ENCODE results near the gene ATP1A2.

The ATP1A2 gene

GRCh38 chr1:160162931-160163330, 47.4 kb downstream of the ATP1A2 start:
- Histone ChIP-seq H3K27me3 (ENCODE audit: control insufficient read depth, insufficient read depth, low read length) (no peaks in the 10 kb centered on the region), H3K79me2 (no peaks in the 10 kb centered on the region), H2AFZ (no peak overlapping the region), H3K4me1 (no peaks in the 10 kb centered on the region), H3K4me2 (ENCODE audit: low read length) (no peak overlapping the region), H3K9me3 (ENCODE audit: control insufficient read depth, low read length) (no peaks in the 10 kb centered on the region), H3K27ac (no peak overlapping the region), H3K9ac (no peak overlapping the region), H3K36me3 (ENCODE audit: control insufficient read depth, insufficient read depth, low read length) (no peaks in the 10 kb centered on the region), H3K4me3 (ENCODE audit: low read depth, low read length) (no peak overlapping the region)
- no peak for TF ChIP-seq CTCF (IDR thresholded peaks at IDR 0.05)

- H3K79me2 ChIP-seq = no peaks in the 10 kb centered on the region
- peak; percentile 11 for TF ChIP-seq CTCF (IDR thresholded peaks at IDR 0.05)
- H3K4me2 ChIP-seq (ENCODE audit: low read length) = no peak overlapping the region
- no peaks in the 10 kb centered on the region for H3K36me3 ChIP-seq (ENCODE audit: control insufficient read depth, insufficient read depth, low read length)
- H3K4me3 ChIP-seq (ENCODE audit: low read depth, low read length) = no peak overlapping the region
- no peaks in the 10 kb centered on the region for H3K9me3 ChIP-seq (ENCODE audit: control insufficient read depth, low read length)
- H3K27me3 ChIP-seq (ENCODE audit: control insufficient read depth, insufficient read depth, low read length) = no peaks in the 10 kb centered on the region
- no peaks in the 10 kb centered on the region for H3K4me1 ChIP-seq
- no peak overlapping the region for H3K27ac ChIP-seq
- H3K9ac ChIP-seq = no peak overlapping the region
- H2AFZ ChIP-seq = no peak overlapping the region
These were observed 48.1 kb downstream of the ATP1A2 start for GRCh38 chr1:160163615-160164014.

GRCh38 chr1:160164121-160164520, 48.6 kb downstream of the ATP1A2 start:
- Histone ChIP-seq H3K9ac (no peak overlapping the region), H3K4me3 (ENCODE audit: low read depth, low read length) (no peak overlapping the region), H3K36me3 (ENCODE audit: control insufficient read depth, insufficient read depth, low read length) (no peaks in the 10 kb centered on the region), H3K27me3 (ENCODE audit: control insufficient read depth, insufficient read depth, low read length) (no peaks in the 10 kb centered on the region), H3K4me1 (no peaks in the 10 kb centered on the region), H3K4me2 (ENCODE audit: low read length) (no peak overlapping the region), H3K9me3 (ENCODE audit: control insufficient read depth, low read length) (no peaks in the 10 kb centered on the region), H3K27ac (no peak overlapping the region), H2AFZ (no peak overlapping the region), H3K79me2 (no peaks in the 10 kb centered on the region)
- TF ChIP-seq CTCF (IDR thresholded peaks at IDR 0.05) = no peak

GRCh38 chr1:160166166-160166868, 50.8 kb downstream of the ATP1A2 start:
- H3K36me3 ChIP-seq (ENCODE audit: control insufficient read depth, insufficient read depth, low read length) = no peaks in the 10 kb centered on the region

More at GRCh38 chr1:160166166-160166868, 50.8 kb downstream of the ATP1A2 start:
- H3K27ac ChIP-seq = no peak overlapping the region
- H3K4me3 ChIP-seq (ENCODE audit: low read depth, low read length) = no peak overlapping the region
- no peaks in the 10 kb centered on the region for H3K79me2 ChIP-seq
- no peak overlapping the region for H3K4me2 ChIP-seq (ENCODE audit: low read length)
- TF ChIP-seq CTCF (IDR thresholded peaks at IDR 0.05) = no peak
- H2AFZ ChIP-seq = no peak overlapping the region
- H3K4me1 ChIP-seq = no peaks in the 10 kb centered on the region
- H3K9me3 ChIP-seq (ENCODE audit: control insufficient read depth, low read length) = no peaks in the 10 kb centered on the region
- no peak overlapping the region for H3K9ac ChIP-seq
- no peaks in the 10 kb centered on the region for H3K27me3 ChIP-seq (ENCODE audit: control insufficient read depth, insufficient read depth, low read length)
